Heart right ventricle (tissue), 16 donors: Measurements from ENCODE around the gene CLDN6. TPM values are rescaled to one million over a fixed set of nuclear protein-coding genes. Genes with fewer than 3 reads are reported as not detected.
A peak's percentile ranks its signal among the peaks of the same experiment; 100 is the strongest.

Source experiments
- ATAC-seq, 8 donors: fragments of 200-7000 bp; cut with Tn5 transposase; one replicate each; pipeline ENCODE4 v1.9.1; 2020; ENCODE audit warnings: mild to moderate bottlenecking in 8 of 8, moderate library complexity in 8 of 8, moderate number of reproducible peaks in 1 of 8
- DNase-seq, 2 donors: peaks; one replicate each; pipeline ENCODE4 v3.0.0-alpha.2; 2020
- H3K27ac ChIP-seq, 10 donors: fragments of 200-600 bp; sonication (generic) in 2 of 10; one replicate each; pipeline versions ENCODE4 v1.5.0 to v1.8.0; 2020 to 2022; ENCODE audit warnings: mild to moderate bottlenecking in 3 of 10
- H3K27me3 ChIP-seq, 7 donors: fragments of 200-600 bp; one replicate each; pipeline ENCODE4 v1.8.0; 2021 to 2022; ENCODE audit warnings: mild to moderate bottlenecking in 2 of 7
- H3K36me3 ChIP-seq, 9 donors: fragments of 200-600 bp; sonication (generic) in 1 of 9; one replicate each; pipeline versions ENCODE4 v1.5.0 to v1.8.0; 2020 to 2022; ENCODE audit warnings: mild to moderate bottlenecking in 2 of 9
- H3K4me1 ChIP-seq, 9 donors: fragments of 200-600 bp; sonication (generic) in 1 of 9; one replicate each; pipeline versions ENCODE4 v1.5.0 to v1.8.0; 2020 to 2022; ENCODE audit warnings: mild to moderate bottlenecking in 4 of 9
- H3K4me3 ChIP-seq, 10 donors: fragments of 200-600 bp; sonication (generic) in 2 of 10; one replicate each; pipeline versions ENCODE4 v1.5.0 to v1.8.0; 2020 to 2022; ENCODE audit warnings: mild to moderate bottlenecking in 7 of 10, moderate library complexity in 2 of 10
- H3K9me3 ChIP-seq, 11 donors: fragments of 200-600 bp in 10 of 11; sonication (generic) in 2 of 11; one replicate each; pipeline versions ENCODE4 v1.5.0 to v1.8.0; 2013 to 2022; ENCODE audit warnings: mild to moderate bottlenecking in 2 of 11, control low read depth in 1 of 11, moderate library complexity in 1 of 11
- CTCF ChIP-seq, 9 donors: fragments of 200-600 bp; sonication (generic) in 2 of 9; IDR thresholded peaks; one replicate each; pipeline versions ENCODE4 v1.5.0 to v1.8.0; 2021 to 2022; ENCODE audit warnings: antibody characterized with exemption in 9 of 9, mild to moderate bottlenecking in 5 of 9, moderate library complexity in 1 of 9
- WGBS, 2 donors: extraction: QIAGEN DNeasy Blood & Tissue Kit; methylation state at CpG; one replicate each; pipeline ENCODE4 v1.1.7; 2013; ENCODE audit warnings: inconsistent platforms in 1 of 2; 5-methylcytosine and 5-hydroxymethylcytosine counted together
- intact Hi-C, 10 donors: fragments of 100-400 bp; cut with DNase I; formaldehyde crosslinking; loops; one replicate each; pipeline versions ENCODE4 v1.11.1 to v1.14.2; 2022
- polyA plus RNA-seq, 2 donors: library from polyadenylated mRNA; stranded (reverse); fragments of 200-250 nt; gene quantifications; one replicate each; pipeline ENCODE4 v1.2.3, GENCODE V29; 2013
- total RNA-seq, 10 donors: library from RNA; stranded (reverse); fragmentation: NEBNext Ultra II Directional in 3 of 10; extraction: Animal tissue kit (Norgen Biotek cat#: 25700) in 3 of 10; gene quantifications; one replicate each; pipeline versions ENCODE4 v1.2.1 to v1.2.4, GENCODE V29; 2021 to 2023
- donor health status: Arrhythmogenic right ventricular cardiomyopathy.
- donor health status: ischemic (EF 13 %, LVEDD 7.1; RV severe dilation, severe dysfunction).
- donor health status: healthy with polysubstance abuse.
- donor health status: DM: no; HTN: yes; CAD: no.
- donor health status: DM: no; HTN: no; CAD: no.
- donor health status: ischemic (EF 25% LVEDD 6.9; RV normal size, moderate dysfunction).
- donor health status: ischemic (EF 25% LVEDD 5.7; RV mildly dilated, moderate dysfunction).
- donor health status: healthy.
- donor health status: DM: yes; HTN: yes; CAD: no.
- donor health status: Ischemic cardiomyopathy.
- donor health status: ischemic (EF 35%, LVEDD 5.7; RV mildly dilated, moderate dysfunction).
- donor health status: nonischemic (EF 11% LVEDD 7.7; RV severe dilation, severe dysfunction).
- donor health status: DM: yes; HTN: yes; CAD: no.
- donor health status: PGD.
- donor health status: ischemic (EF 29% LVEDD 5.4; RV normal size, mild dysfunction).
- donor health status: nonischemic (EF 23%, LVEDD 6.1; RV moderate dilation, normal function).

Gene CLDN6
- total and polyA plus RNA-seq, 12 donors: 0.03 to 0.28 TPM; not detected in 10

- peaks cover 8 to 95% (median 83%) of the 10 kb centered on the region in 7 donors for H3K27me3 ChIP-seq
- H3K36me3 ChIP-seq: peaks cover 0 to 4% (median 0%) of the 10 kb centered on the region in 9 donors
- ATAC-seq (no peak), DNase-seq (no peak)
- H3K4me1 ChIP-seq: peaks cover 0 to 26% (median 0%) of the 10 kb centered on the region in 9 donors
- H3K27ac ChIP-seq: no peak overlapping the region
- intact Hi-C loops: no loop called here
- TF ChIP-seq CTCF (IDR thresholded peaks at IDR 0.05): no peak
- WGBS, 2 donors: 89 to 92% methylated on average over 8 of the region's 8 CpGs
- no peaks in the 10 kb centered on the region for H3K9me3 ChIP-seq
- H3K4me3 ChIP-seq: no peak overlapping the region
Observed at GRCh38 chr16:3010510-3010909, 7.5 kb downstream of the CLDN6 start.

GRCh38 chr16:3009568-3010390 is 8.2 kb downstream of the CLDN6 start:
- no peak for DNase-seq
- Histone ChIP-seq H3K27me3 (peaks cover 8 to 96% (median 91%) of the 10 kb centered on the region in 7 donors), H3K4me3 (no peak overlapping the region), H3K36me3 (peaks cover 0 to 4% (median 0%) of the 10 kb centered on the region in 9 donors), H3K9me3 (no peaks in the 10 kb centered on the region), H3K27ac (no peak overlapping the region), H3K4me1 (peaks cover 0 to 29% (median 4%) of the 10 kb centered on the region in 9 donors)
- 40 to 46% methylated on average over 21 of the region's 21 CpGs for WGBS, 2 donors
- intact Hi-C loops: no loop called here
- TF ChIP-seq CTCF (IDR thresholded peaks at IDR 0.05): no peak
- ATAC-seq: no peak

- no peak for TF ChIP-seq CTCF (IDR thresholded peaks at IDR 0.05)
- no peak for DNase-seq
- Histone ChIP-seq H3K27ac (peak overlapping the region in 2 of 10 donors; percentile 44 to 71), H3K36me3 (peaks cover 0 to 4% (median 0%) of the 10 kb centered on the region in 9 donors), H3K4me3 (peak overlapping the region in 1 of 10 donors; percentile 34), H3K9me3 (no peaks in the 10 kb centered on the region), H3K27me3 (peaks cover 6 to 90% (median 83%) of the 10 kb centered on the region in 7 donors), H3K4me1 (peaks cover 0 to 31% (median 5%) of the 10 kb centered on the region in 9 donors)
- ATAC-seq: no peak
- intact Hi-C loops: no loop called here
- 34 to 37% methylated on average over 4 of the region's 4 CpGs for WGBS, 2 donors
Observed at GRCh38 chr16:3008690-3009037, 9.3 kb downstream of the CLDN6 start.

- H3K4me1 ChIP-seq: peaks cover 0 to 34% (median 9%) of the 10 kb centered on the region in 9 donors
- H3K27me3 ChIP-seq: peaks cover under 1 to 90% (median 78%) of the 10 kb centered on the region in 7 donors
- intact Hi-C loops: no loop called here
- no peaks in the 10 kb centered on the region for H3K9me3 ChIP-seq
- H3K27ac ChIP-seq: peak overlapping the region in 2 of 10 donors; percentile 44 to 71
- WGBS, 2 donors: 21 to 26% methylated on average over 17 of the region's 17 CpGs
- H3K4me3 ChIP-seq: peak overlapping the region in 2 of 10 donors; percentile 14 to 34
- peaks cover 0 to 4% (median 0%) of the 10 kb centered on the region in 9 donors for H3K36me3 ChIP-seq
- no peak for TF ChIP-seq CTCF (IDR thresholded peaks at IDR 0.05)
- ATAC-seq (no peak), DNase-seq (no peak)
Observed at GRCh38 chr16:3007957-3008689, 9.9 kb downstream of the CLDN6 start.
